Measurements from ENCODE around the gene RPH3AL.

Gene RPH3AL

DNA sequence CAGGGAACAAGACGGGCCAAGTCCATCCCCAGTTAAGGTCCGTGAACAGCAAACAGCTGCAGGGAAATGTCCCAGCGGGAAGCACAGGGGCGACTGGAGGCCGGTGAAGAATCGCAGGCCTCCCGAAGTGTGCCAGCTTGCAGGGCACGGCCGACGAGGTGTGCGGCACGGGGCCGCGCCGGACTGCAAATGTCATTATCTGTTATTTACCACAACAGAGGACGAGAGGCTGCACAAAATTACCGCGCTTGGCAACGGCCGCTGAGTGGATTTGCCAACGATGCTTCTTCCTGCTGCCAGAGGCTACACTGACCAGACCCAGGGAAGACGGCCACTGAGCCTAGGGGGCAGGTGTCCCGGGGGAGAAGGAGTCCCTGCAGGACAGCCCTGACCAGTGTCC, 53.1 kb downstream of the RPH3AL start:
- no peak for DNase-seq (ENCODE audit: low read depth, low spot score)
- no peak overlapping the region for H3K4me3 ChIP-seq (ENCODE audit: low read depth, low read length)
- in situ Hi-C loops (cut with HindIII; ENCODE audit: low sequenced_read_pairs) = no loop called here
- TF ChIP-seq, protein P1, sequence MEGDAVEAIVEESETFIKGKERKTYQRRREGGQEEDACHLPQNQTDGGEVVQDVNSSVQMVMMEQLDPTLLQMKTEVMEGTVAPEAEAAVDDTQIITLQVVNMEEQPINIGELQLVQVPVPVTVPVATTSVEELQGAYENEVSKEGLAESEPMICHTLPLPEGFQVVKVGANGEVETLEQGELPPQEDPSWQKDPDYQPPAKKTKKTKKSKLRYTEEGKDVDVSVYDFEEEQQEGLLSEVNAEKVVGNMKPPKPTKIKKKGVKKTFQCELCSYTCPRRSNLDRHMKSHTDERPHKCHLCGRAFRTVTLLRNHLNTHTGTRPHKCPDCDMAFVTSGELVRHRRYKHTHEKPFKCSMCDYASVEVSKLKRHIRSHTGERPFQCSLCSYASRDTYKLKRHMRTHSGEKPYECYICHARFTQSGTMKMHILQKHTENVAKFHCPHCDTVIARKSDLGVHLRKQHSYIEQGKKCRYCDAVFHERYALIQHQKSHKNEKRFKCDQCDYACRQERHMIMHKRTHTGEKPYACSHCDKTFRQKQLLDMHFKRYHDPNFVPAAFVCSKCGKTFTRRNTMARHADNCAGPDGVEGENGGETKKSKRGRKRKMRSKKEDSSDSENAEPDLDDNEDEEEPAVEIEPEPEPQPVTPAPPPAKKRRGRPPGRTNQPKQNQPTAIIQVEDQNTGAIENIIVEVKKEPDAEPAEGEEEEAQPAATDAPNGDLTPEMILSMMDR (IDR thresholded peaks at IDR 0.05; ENCODE audit: low read depth, low read length) = no peak

DNA sequence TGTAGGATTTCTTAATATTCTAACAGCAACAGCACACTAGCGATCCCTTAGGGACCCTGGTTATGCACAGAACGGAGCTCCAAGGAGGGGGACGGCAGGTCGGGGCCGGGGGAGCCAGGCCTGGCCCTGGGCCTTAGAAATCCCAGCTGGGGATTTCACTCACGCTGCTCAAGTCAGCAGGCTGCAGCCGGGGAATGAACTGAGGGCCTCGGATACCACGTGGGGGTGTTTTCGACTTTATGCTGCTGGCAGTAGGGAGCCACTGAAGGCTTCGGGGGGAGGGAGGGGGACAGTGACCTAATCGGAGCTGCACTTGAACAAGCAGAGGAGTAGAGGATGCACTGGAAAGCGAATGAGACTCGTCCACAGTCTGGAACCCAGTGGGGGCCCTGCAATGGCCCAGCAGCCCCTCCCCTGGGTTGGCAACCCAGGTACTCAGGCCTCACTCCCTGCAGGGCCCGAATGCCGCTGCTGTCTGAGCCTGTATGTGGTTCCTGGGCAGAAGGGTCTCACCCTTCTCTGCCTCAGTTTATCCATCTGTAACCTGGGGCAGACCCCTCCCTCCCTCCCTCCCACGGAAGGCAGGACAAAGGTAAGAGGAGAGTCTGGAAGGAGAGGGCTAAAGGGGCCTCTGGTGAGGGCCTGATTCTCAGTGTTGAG, 53.7 kb downstream of the RPH3AL start:
- no peak for DNase-seq (ENCODE audit: low read depth, low spot score)
- in situ Hi-C loops (cut with HindIII; ENCODE audit: low sequenced_read_pairs) = no loop called here
- TF ChIP-seq, protein P1 (IDR thresholded peaks at IDR 0.05; ENCODE audit: low read depth, low read length) = no peak
- no peak overlapping the region for H3K4me3 ChIP-seq (ENCODE audit: low read depth, low read length)

DNA sequence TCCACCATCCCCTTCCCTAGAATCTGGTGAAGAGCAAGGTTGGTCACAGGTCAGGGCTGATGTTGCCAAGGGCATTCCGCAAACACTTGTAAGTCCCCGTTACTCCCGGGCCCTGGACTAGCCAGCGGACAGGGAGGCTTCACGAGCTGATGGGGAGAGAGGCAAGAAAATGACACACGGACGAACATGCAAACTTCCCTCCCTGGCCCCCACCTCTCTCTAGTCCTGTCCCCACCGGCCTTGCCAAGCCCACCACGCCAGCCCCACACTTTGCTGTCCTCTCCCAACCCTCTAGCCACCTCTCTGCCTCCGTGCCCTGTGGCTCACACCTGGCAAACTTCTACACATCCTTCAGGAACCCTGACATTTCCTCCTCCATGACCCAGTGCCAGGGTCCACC, 54.8 kb downstream of the RPH3AL start:
- TF ChIP-seq, protein P1 (IDR thresholded peaks at IDR 0.05; ENCODE audit: low read depth, low read length) = no peak
- DNase-seq (ENCODE audit: low read depth, low spot score) = no peak
- in situ Hi-C loops (cut with HindIII; ENCODE audit: low sequenced_read_pairs) = no loop called here
- no peak overlapping the region for H3K4me3 ChIP-seq (ENCODE audit: low read depth, low read length)

DNA sequence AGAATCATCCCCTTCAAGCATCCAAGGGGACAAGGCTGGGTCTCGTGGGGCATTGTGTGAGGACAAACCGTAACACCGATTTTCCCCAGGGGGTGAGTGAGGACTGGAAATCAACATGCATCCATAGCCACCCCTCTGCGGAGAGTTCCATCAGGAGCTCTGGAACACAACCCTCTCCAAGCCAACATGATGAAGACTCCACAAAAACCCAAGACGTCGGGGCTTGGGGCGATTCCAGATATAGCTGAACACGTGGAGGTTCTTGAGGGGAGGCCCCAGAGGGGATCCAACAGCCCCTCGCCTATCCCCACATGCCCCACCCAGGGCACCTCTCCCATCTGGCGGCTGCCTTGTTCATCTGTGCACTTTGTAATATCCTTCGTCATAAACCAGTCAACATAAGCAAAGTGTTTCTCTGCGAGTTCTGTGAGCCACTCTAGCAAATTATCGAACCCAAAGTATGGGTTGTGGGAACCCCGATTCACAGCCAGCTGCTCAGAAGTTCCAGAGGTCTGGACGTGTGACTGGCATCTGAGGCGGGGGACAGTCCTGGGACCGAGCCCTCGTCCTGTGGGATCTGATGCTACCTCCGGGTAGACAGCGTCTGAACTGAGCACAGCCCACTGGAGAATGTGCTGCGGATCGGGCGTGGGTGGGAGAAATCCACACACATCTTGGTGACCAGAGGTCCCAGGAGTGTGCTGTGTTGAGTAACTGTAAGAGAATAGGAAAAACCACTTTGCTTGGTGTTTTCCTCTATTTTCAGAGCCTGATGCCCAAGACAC, 55.5 kb downstream of the RPH3AL start:
- in situ Hi-C loops (cut with HindIII; ENCODE audit: low sequenced_read_pairs) = no loop called here
- TF ChIP-seq, protein P1 (IDR thresholded peaks at IDR 0.05; ENCODE audit: low read depth, low read length) = no peak
- H3K4me3 ChIP-seq (ENCODE audit: low read depth, low read length) = no peak overlapping the region
- no peak for DNase-seq (ENCODE audit: low read depth, low spot score)

DNA sequence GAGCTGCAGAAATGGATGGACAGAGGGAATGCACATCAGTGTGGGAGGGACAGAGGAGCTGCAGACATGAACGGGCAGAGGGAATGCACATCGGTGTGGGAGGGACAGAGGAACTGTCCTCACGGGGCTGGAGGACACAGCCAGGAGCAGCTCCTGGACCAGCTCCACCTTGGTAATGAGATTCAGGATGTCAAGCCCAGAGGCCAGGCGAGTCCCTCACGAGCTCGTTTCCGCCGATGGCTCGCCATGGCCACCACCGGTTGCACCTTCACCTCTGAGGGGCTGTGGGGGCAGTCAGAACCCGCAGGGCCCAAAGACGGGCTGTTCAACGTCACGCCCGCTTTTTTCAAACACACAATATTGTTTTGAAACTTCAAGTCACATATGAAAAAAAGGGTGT, 56.2 kb downstream of the RPH3AL start:
- TF ChIP-seq, protein P1 (IDR thresholded peaks at IDR 0.05; ENCODE audit: low read depth, low read length) = no peak
- DNase-seq (ENCODE audit: low read depth, low spot score) = no peak
- in situ Hi-C loops (cut with HindIII; ENCODE audit: low sequenced_read_pairs) = no loop called here
- no peak overlapping the region for H3K4me3 ChIP-seq (ENCODE audit: low read depth, low read length)

DNA sequence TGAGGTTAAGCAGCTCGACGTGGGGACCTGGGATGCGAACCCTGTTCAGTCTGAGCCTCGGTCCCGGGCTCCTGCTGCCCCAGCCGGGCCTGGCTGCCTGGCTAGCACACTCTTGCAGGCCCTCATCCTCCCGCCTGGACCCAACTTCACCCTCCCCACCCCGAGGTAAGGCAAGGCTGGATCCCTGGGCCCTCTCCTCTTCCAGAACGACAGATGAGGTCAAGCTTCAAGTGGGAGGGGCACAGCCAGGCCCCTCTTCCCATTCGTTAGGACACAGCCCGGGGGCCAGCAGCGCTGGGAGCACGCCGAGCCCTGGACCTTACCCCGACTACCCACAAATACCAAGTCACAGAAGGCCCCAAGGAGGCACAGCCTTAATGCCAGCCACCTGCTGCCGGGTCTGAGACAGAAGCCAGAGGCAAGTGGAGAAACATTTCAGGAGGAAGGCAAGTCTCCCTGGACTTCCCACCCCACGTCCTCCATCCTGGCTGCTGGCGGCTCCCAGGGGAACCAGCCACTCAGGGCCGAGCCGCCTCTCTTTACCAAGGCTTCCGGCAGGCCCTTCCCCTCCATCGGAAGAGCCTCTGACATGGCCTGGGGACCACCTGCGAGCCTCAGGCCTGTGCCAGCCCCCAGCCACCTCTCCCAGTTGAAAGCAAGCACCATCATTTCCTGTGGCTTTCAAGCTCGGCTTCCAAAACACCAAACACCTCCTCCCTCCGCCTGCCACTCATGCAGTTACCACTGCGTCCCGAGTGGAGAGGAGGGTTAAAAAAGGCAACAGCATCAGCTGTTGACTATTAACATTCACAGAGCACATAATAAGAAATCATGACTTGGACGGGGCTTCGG, 59.9 kb downstream of the RPH3AL start:
- DNase-seq (ENCODE audit: low read depth, low spot score) = no peak
- in situ Hi-C loops (cut with HindIII; ENCODE audit: low sequenced_read_pairs) = no loop called here
- no peak overlapping the region for H3K4me3 ChIP-seq (ENCODE audit: low read depth, low read length)
- TF ChIP-seq, protein P1 (IDR thresholded peaks at IDR 0.05; ENCODE audit: low read depth, low read length) = no peak

All from astrocyte of the spinal cord (primary cell).